ENCODE measurements around the gene PIGB. TPM values are rescaled to one million over a fixed set of nuclear protein-coding genes. Genes with fewer than 3 reads are reported as not detected.

The PIGB gene
- total RNA-seq, 2 experiments from 2014 or later = 10.3 to 27.6 TPM

GRCh38 chr15:55402707-55403106 lies 83.7 kb downstream of the PIGB start:
- BruUV-seq (replicated peaks) = no TSS peak
- Histone ChIP-seq H3K9me3 (ENCODE audit: low read length) (no peaks in the 10 kb centered on the region), H3K4me2 (ENCODE audit: low read length) (peak overlapping the region; percentile 79), H3K4me3 (ENCODE audit: low read depth, low read length, poor library complexity, severe bottlenecking) (peak overlapping the region; percentile 50), H2AFZ (ENCODE audit: low read length) (peak overlapping the region; percentile 77; the same call in 1 of the 2 replicates), H3K9me2 (ENCODE audit: insufficient read depth, low read length) (no peaks in the 10 kb centered on the region), H3K27ac (ENCODE audit: low read depth, low read length, poor library complexity, severe bottlenecking) (peak overlapping the region; percentile 67), H3K4me1 (ENCODE audit: insufficient read depth, low read length, poor library complexity, severe bottlenecking) (peaks cover 54% of the 10 kb centered on the region), H3K36me3 (ENCODE audit: insufficient read depth, low read length) (0 out of 2 replicates have a peak, but pooled peaks cover 2% of the 10 kb centered on the region), H4K20me1 (ENCODE audit: insufficient read depth, low read length) (no peaks in the 10 kb centered on the region), H3K79me2 (ENCODE audit: insufficient read depth, low read depth, low read length) (peaks cover 36% of the 10 kb centered on the region; the same call in 1 of the 2 replicates)
- ChIA-PET CTCF (ENCODE audit: unreplicated experiment) (no interaction called here), POLR2A (interaction anchor here (0.7 to 2.0 kb wide), 6 partner anchors 11 to 1736 kb away, joined by 3 to 14 read pairs (median 3); partner anchors contain the start of genes MNS1, PIGB and PIGBOS1)
- intact Hi-C loops (cut with micrococcal nuclease; ENCODE audit: unreplicated experiment) = loop anchor here (2.0 kb wide), 1 partner anchor 84 kb away; the partner anchor contains the start of genes PIGB and PIGBOS1
- no peak for TF ChIP-seq CTCF (conservative IDR thresholded peaks at IDR 0.05; ENCODE audit: low read length)
- TF ChIP-seq EZH2phosphoT487 (IDR thresholded peaks at IDR 0.05; ENCODE audit: borderline replicate concordance, low read depth, low read length) = no peak
- peak; percentile 12 for DNase-seq (ENCODE audit: low spot score)

DNA sequence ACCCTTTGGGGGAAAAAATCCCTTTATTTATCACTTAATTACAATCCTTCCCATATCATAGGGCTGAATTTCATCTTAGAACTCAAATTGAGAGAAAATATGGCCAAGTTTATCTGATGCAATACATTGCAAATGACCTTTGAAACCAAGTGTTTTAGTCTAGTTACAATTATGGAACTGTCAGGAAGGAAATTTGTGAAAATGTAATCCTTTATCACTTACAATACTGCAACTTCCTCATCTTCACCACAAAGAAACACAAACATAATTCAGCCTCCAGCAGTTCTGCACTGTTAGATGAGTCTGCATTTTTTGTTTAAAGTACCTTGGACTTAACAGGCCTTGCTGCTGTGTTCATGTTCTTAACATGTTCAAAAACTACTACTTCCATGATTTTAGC lies 84.5 kb downstream of the PIGB start:
- H3K36me3 ChIP-seq (ENCODE audit: insufficient read depth, low read length) = 0 out of 2 replicates have a peak, but pooled peaks cover 2% of the 10 kb centered on the region
- no peaks in the 10 kb centered on the region for H3K9me2 ChIP-seq (ENCODE audit: insufficient read depth, low read length)
- no TSS peak for BruUV-seq (replicated peaks)
- peak overlapping the region; percentile 79 for H3K4me2 ChIP-seq (ENCODE audit: low read length)
- TF ChIP-seq EZH2phosphoT487 (IDR thresholded peaks at IDR 0.05; ENCODE audit: borderline replicate concordance, low read depth, low read length) (no peak), CTCF (conservative IDR thresholded peaks at IDR 0.05; ENCODE audit: low read length) (no peak)
- H3K27ac ChIP-seq (ENCODE audit: low read depth, low read length, poor library complexity, severe bottlenecking) = peak overlapping the region; percentile 67
- CTCF ChIA-PET (ENCODE audit: unreplicated experiment) = no interaction called here
- H4K20me1 ChIP-seq (ENCODE audit: insufficient read depth, low read length) = no peaks in the 10 kb centered on the region
- peak; percentile 61 for DNase-seq (ENCODE audit: low spot score)
- intact Hi-C loops (cut with micrococcal nuclease; ENCODE audit: unreplicated experiment) = loop anchor here (2.0 kb wide), 1 partner anchor 85 kb away; the partner anchor contains the start of genes PIGB and PIGBOS1
- H2AFZ ChIP-seq (ENCODE audit: low read length) = peak overlapping the region; percentile 77; the same call in 1 of the 2 replicates
- peaks cover 54% of the 10 kb centered on the region for H3K4me1 ChIP-seq (ENCODE audit: insufficient read depth, low read length, poor library complexity, severe bottlenecking)
- POLR2A ChIA-PET = no interaction called here
- peaks cover 36% of the 10 kb centered on the region; the same call in 1 of the 2 replicates for H3K79me2 ChIP-seq (ENCODE audit: insufficient read depth, low read depth, low read length)
- no peaks in the 10 kb centered on the region for H3K9me3 ChIP-seq (ENCODE audit: low read length)
- H3K4me3 ChIP-seq (ENCODE audit: low read depth, low read length, poor library complexity, severe bottlenecking) = peak overlapping the region; percentile 50

Small RNAs within 50 kb of the gene (microRNA-seq; reads per million reads assigned to microRNA genes)
- gene MIR628 (ENCODE audit: borderline replicate concordance) = 85.6 reads per million, percentile 54 among the genes with 10 or more reads in this experiment

Other genes with a start within 250 kb of the PIGB start
- 117 and 118 TPM in 2 replicates for gene RSL24D1, start 122.3 kb upstream of the PIGB start, total RNA-seq (2014; rRNA removed; shearing (Covaris generic))
- 145 and 163 TPM in 2 replicates for gene RSL24D1, start 122.3 kb upstream of the PIGB start, total RNA-seq (2022)
- gene RAB27A, start 29.4 kb upstream of the PIGB start, total RNA-seq (2014; rRNA removed; shearing (Covaris generic)) = 4.5 and 6.0 TPM in 2 replicates
- 21.7 and 22.4 TPM in 2 replicates for gene RAB27A, start 29.4 kb upstream of the PIGB start, total RNA-seq (2022)
- gene PIGBOS1, start 99 bp upstream of the PIGB start, total RNA-seq (2014; rRNA removed; shearing (Covaris generic)) = 10.1 and 10.4 TPM in 2 replicates
- gene PIGBOS1, start 99 bp upstream of the PIGB start, total RNA-seq (2022) = 14.8 and 15.6 TPM in 2 replicates
- 9.2 and 9.8 TPM in 2 replicates for gene CCPG1, start 89.1 kb downstream of the PIGB start, total RNA-seq (2014; rRNA removed; shearing (Covaris generic))
- 26.0 and 32.6 TPM in 2 replicates for gene CCPG1, start 89.1 kb downstream of the PIGB start, total RNA-seq (2022)
- 0.51 and 1.3 TPM in 2 replicates for gene PIERCE2, start 89.3 kb downstream of the PIGB start, total RNA-seq (2014; rRNA removed; shearing (Covaris generic))
- 2.1 and 3.1 TPM in 2 replicates for gene PIERCE2, start 89.3 kb downstream of the PIGB start, total RNA-seq (2022)
- 0.79 TPM in 1 of 2 replicates, not detected in the other for gene DNAAF4, start 189.0 kb downstream of the PIGB start, total RNA-seq (2014; rRNA removed; shearing (Covaris generic))
- gene DNAAF4, start 189.0 kb downstream of the PIGB start, total RNA-seq (2022) = not detected in 2 replicates